H9 (cell line): ENCODE measurements around the gene KLHDC2. TPM values are rescaled to one million over a fixed set of nuclear protein-coding genes. Genes with fewer than 3 reads are reported as not detected.
"Not testable (repeated sequence)": the region's sequence is repeated elsewhere in the genome, so short reads cannot be mapped to it uniquely, and the experiment has no call there.

Experiments used
- DNase-seq: peaks from one replicate; pipeline ENCODE4 v3.0.0-alpha.2; 2017
- H2AFZ ChIP-seq: one replicate; pipeline ENCODE4 v1.6.1; 2013; ENCODE audit warnings: mild to moderate bottlenecking, low read length, control low read depth, moderate library complexity
- H2AK5ac ChIP-seq: 2 replicates; pipeline ENCODE4 v1.6.1; 2013; ENCODE audit warnings: low read length, control low read depth, mixed read lengths; ENCODE audit not compliant: insufficient read length
- H2BK120ac ChIP-seq: one replicate; pipeline ENCODE4 v1.6.1; 2013; ENCODE audit warnings: low read depth, mild to moderate bottlenecking, low read length, control low read depth, inconsistent platforms; ENCODE audit not compliant: poor library complexity, severe bottlenecking
- H2BK12ac ChIP-seq: 2 replicates; pipeline ENCODE4 v1.6.1; 2013; ENCODE audit warnings: low read length, control low read depth, mixed read lengths, low read depth; ENCODE audit not compliant: insufficient read length
- H2BK15ac ChIP-seq: 2 replicates; pipeline ENCODE4 v1.6.1; 2013; ENCODE audit warnings: low read depth, low read length, control low read depth
- H2BK20ac ChIP-seq: one replicate; pipeline ENCODE4 v1.6.1; 2013; ENCODE audit warnings: low read depth, mild to moderate bottlenecking, low read length, control low read depth, inconsistent platforms; ENCODE audit not compliant: poor library complexity, severe bottlenecking
- H2BK5ac ChIP-seq: 2 replicates; pipeline ENCODE4 v1.6.1; 2013; ENCODE audit warnings: low read length, control low read depth, mixed read lengths; ENCODE audit not compliant: insufficient read length
- H3K14ac ChIP-seq: 2 replicates; pipeline ENCODE4 v1.6.1; 2013; ENCODE audit warnings: low read length, control low read depth; ENCODE audit not compliant: insufficient read depth
- H3K18ac ChIP-seq: 2 replicates; pipeline ENCODE4 v1.6.1; 2013; ENCODE audit warnings: low read depth, mild to moderate bottlenecking, mixed read lengths, low read length, control low read depth; ENCODE audit not compliant: insufficient read length
- H3K23ac ChIP-seq: 2 replicates; pipeline ENCODE4 v1.6.1; 2013; ENCODE audit warnings: low read length, control low read depth, mixed read lengths, low read depth; ENCODE audit not compliant: insufficient read length
- H3K23me2 ChIP-seq: 2 replicates; pipeline ENCODE4 v1.6.1; 2013; ENCODE audit warnings: low read depth, mild to moderate bottlenecking, mixed read lengths, low read length, control low read depth; ENCODE audit not compliant: insufficient read length, poor library complexity, severe bottlenecking
- H3K27ac ChIP-seq: 2 replicates; pipeline ENCODE4 v1.5.1; 2013; ENCODE audit warnings: low read length, control low read depth, mixed read lengths, low read depth; ENCODE audit not compliant: insufficient read length
- H3K27me3 ChIP-seq: 2 replicates; pipeline ENCODE4 v1.6.1; 2013; ENCODE audit warnings: low read length, control low read depth, inconsistent platforms; ENCODE audit not compliant: insufficient read depth
- H3K4ac ChIP-seq: 2 replicates; pipeline ENCODE4 v1.6.1; 2013; ENCODE audit warnings: low read depth, mild to moderate bottlenecking, control low read depth, inconsistent platforms, low read length, moderate library complexity
- H3K4me1 ChIP-seq: 2 replicates; pipeline ENCODE4 v1.6.1; 2013; ENCODE audit warnings: low read length, control low read depth, inconsistent platforms; ENCODE audit not compliant: insufficient read depth
- H3K4me2 ChIP-seq: 2 replicates; pipeline ENCODE4 v1.6.1; 2013; ENCODE audit warnings: low read length, control low read depth, mixed read lengths; ENCODE audit not compliant: insufficient read length, insufficient read depth
- H3K56ac ChIP-seq: 2 replicates; pipeline ENCODE4 v1.6.1; 2013; ENCODE audit warnings: low read depth, mild to moderate bottlenecking, mixed read lengths, low read length, control low read depth; ENCODE audit not compliant: insufficient read length
- H3K79me1 ChIP-seq: 2 replicates; pipeline ENCODE4 v1.6.1; 2013; ENCODE audit warnings: low read depth, mild to moderate bottlenecking, moderate library complexity, low read length, control low read depth, inconsistent platforms; ENCODE audit not compliant: insufficient read depth, poor library complexity, severe bottlenecking
- H3K79me2 ChIP-seq: 2 replicates; pipeline ENCODE4 v1.6.1; 2013; ENCODE audit warnings: low read length, control low read depth, inconsistent platforms; ENCODE audit not compliant: insufficient read depth
- H3K9ac ChIP-seq: 2 replicates; pipeline ENCODE4 v1.6.1; 2013; ENCODE audit warnings: low read length, control low read depth, mixed read lengths; ENCODE audit not compliant: insufficient read length; ENCODE audit errors: extremely low read depth
- H3K9me3 ChIP-seq: one replicate; pipeline ENCODE4 v1.6.1; 2013; ENCODE audit warnings: low read depth, low read length, inconsistent platforms; ENCODE audit not compliant: control insufficient read depth
- H3T11ph ChIP-seq: one replicate; pipeline ENCODE4 v1.6.1; 2013; ENCODE audit warnings: mild to moderate bottlenecking, low read length, control low read depth, inconsistent platforms
- H4K20me1 ChIP-seq: one replicate; pipeline ENCODE4 v1.6.1; 2013; ENCODE audit not compliant: control insufficient read depth, insufficient read length, insufficient read depth
- H4K5ac ChIP-seq: 2 replicates; pipeline ENCODE4 v1.6.1; 2013; ENCODE audit warnings: low read depth, mild to moderate bottlenecking, mixed read lengths, low read length, control low read depth; ENCODE audit not compliant: insufficient read length
- H4K8ac ChIP-seq: replicated peaks from 2 replicates; pipeline ENCODE4 v1.6.1; 2013; ENCODE audit warnings: low read length, control low read depth, mixed read lengths, low read depth; ENCODE audit not compliant: insufficient read length
- H4K91ac ChIP-seq: 2 replicates; pipeline ENCODE4 v1.6.1; 2013; ENCODE audit warnings: low read depth, mild to moderate bottlenecking, moderate library complexity, mixed read lengths, low read length, control low read depth; ENCODE audit not compliant: insufficient read length
- H3K27ac Mint-ChIP-seq, 3 experiments: 2 replicates in 2 of 3; 3 replicates in 1 of 3; pipeline ENCODE4 v1.8.0; 2020 to 2021; ENCODE audit warnings: mixed read lengths in 3 of 3, mild to moderate bottlenecking in 1 of 3, moderate library complexity in 1 of 3
- H3K27me3 Mint-ChIP-seq: 2 replicates; pipeline ENCODE4 v1.8.0; 2021; ENCODE audit warnings: low read depth, mild to moderate bottlenecking, moderate library complexity, mixed read lengths
- H3K36me3 Mint-ChIP-seq, 3 experiments: 2 replicates in 2 of 3; 3 replicates in 1 of 3; pipeline ENCODE4 v1.8.0; 2020 to 2021; ENCODE audit warnings: low read depth in 3 of 3, mixed read lengths in 3 of 3; ENCODE audit not compliant: insufficient read depth in 1 of 3
- H3K4me1 Mint-ChIP-seq, 2 experiments: 2 replicates each; pipeline ENCODE4 v1.8.0; 2020; ENCODE audit warnings: mixed read lengths in 2 of 2
- H3K4me3 Mint-ChIP-seq, 2 experiments: 2 replicates in 1 of 2; 3 replicates in 1 of 2; pipeline ENCODE4 v1.8.0; 2020 to 2021; ENCODE audit warnings: mild to moderate bottlenecking in 2 of 2, mixed read lengths in 2 of 2, moderate library complexity in 1 of 2
- H3K9me3 Mint-ChIP-seq, 2 experiments: 2 replicates in 1 of 2; 3 replicates in 1 of 2; pipeline ENCODE4 v1.8.0; 2020; ENCODE audit warnings: mild to moderate bottlenecking in 2 of 2, mixed read lengths in 2 of 2, moderate library complexity in 1 of 2
- CTCF ChIP-seq: fragments of 200-600 bp; sonication (generic); conservative IDR thresholded peaks from 3 replicates; pipeline ENCODE4 v1.8.0; 2021; ENCODE audit warnings: antibody characterized with exemption, mild to moderate bottlenecking
- WGBS: extraction: QIAGEN DNeasy Blood & Tissue Kit; methylation state at CpG from one replicate; pipeline ENCODE4 v1.1.7; 2013; ENCODE audit warnings: missing lambda C conversion rate, low lambda C conversion rate, mixed read lengths; ENCODE audit not compliant: insufficient read length; ENCODE audit errors: extremely low coverage; 5-methylcytosine and 5-hydroxymethylcytosine counted together
- total RNA-seq: library from RNA; stranded (reverse); gene quantifications from 2 replicates; pipeline ENCODE4 v1.2.1, GENCODE V29; 2021

Gene KLHDC2
- total RNA-seq, 1 experiment from 2014 or later, result 41.6 TPM

GRCh38 chr14:49808780-49809179, 40.8 kb downstream of the KLHDC2 start:
- Histone ChIP-seq H3K9ac (no peak overlapping the region), H3K23ac (no peak overlapping the region), H3K27me3 (no peaks in the 10 kb centered on the region), H2BK5ac (no peak overlapping the region), H2AK5ac (no peak overlapping the region), H3K14ac (no peak overlapping the region), H3K4ac (no peak overlapping the region), H4K8ac (no peak overlapping the region), H3K56ac (no peak overlapping the region), H4K5ac (no peak overlapping the region), H3T11ph (no peak overlapping the region), H4K91ac (no peak overlapping the region), H3K4me2 (no peak overlapping the region), H4K20me1 (no peaks in the 10 kb centered on the region), H3K9me3 (no peaks in the 10 kb centered on the region), H2BK12ac (no peak overlapping the region), H3K4me1 (no peaks in the 10 kb centered on the region), H3K79me1 (no peaks in the 10 kb centered on the region), H3K18ac (no peak overlapping the region), H3K79me2 (no peaks in the 10 kb centered on the region), H2BK120ac (no peak overlapping the region), H2AFZ (no peak overlapping the region), H3K23me2 (no peaks in the 10 kb centered on the region), H2BK15ac (no peak overlapping the region), H3K27ac (no peak overlapping the region), H2BK20ac (no peak overlapping the region)
- H3K27me3 Mint-ChIP-seq, result no peaks in the 10 kb centered on the region
- DNase-seq, result no peak
- H3K36me3 Mint-ChIP-seq, result peaks cover 31 to 77% (median 67%) of the 10 kb centered on the region in 3 experiments; a peak in 6 of 7 replicates
- TF ChIP-seq CTCF, result no peak
- H3K9me3 Mint-ChIP-seq, result no peaks in the 10 kb centered on the region
- peak overlapping the region in 2 of 3 experiments; percentile 65 to 92; a peak in 3 of 7 replicates for H3K27ac Mint-ChIP-seq
- no peak overlapping the region for H3K4me3 Mint-ChIP-seq
- H3K4me1 Mint-ChIP-seq, result peaks cover 12 to 15% of the 10 kb centered on the region in 2 experiments
- no CpG with 5 or more reads among the region's 1 CpG for WGBS

- H2BK20ac ChIP-seq, H3K4ac ChIP-seq, H3K23me2 ChIP-seq, H3K4me1 Mint-ChIP-seq, H4K20me1 ChIP-seq, H2AFZ ChIP-seq, H4K91ac ChIP-seq, H3K79me1 ChIP-seq, H3K27me3 ChIP-seq, H3K79me2 ChIP-seq, H2BK15ac ChIP-seq, H2BK120ac ChIP-seq, H4K8ac ChIP-seq, H3K4me1 ChIP-seq, H2BK12ac ChIP-seq, H2BK5ac ChIP-seq, H3K18ac ChIP-seq, H3T11ph ChIP-seq, H3K56ac ChIP-seq, H3K9ac ChIP-seq, H3K9me3 Mint-ChIP-seq, H3K14ac ChIP-seq, DNase-seq, H4K5ac ChIP-seq, H3K27me3 Mint-ChIP-seq, H3K9me3 ChIP-seq, H2AK5ac ChIP-seq, H3K27ac ChIP-seq, H3K23ac ChIP-seq, H3K4me2 ChIP-seq, H3K4me3 Mint-ChIP-seq: not testable (repeated sequence)
- peaks cover 59 to 89% (median 86%) of the 10 kb centered on the region in 3 experiments for H3K36me3 Mint-ChIP-seq
- WGBS, result no CpG with 5 or more reads among the region's 2 CpGs
- peak overlapping the region in 1 of 3 experiments; percentile 53; a peak in 3 of 7 replicates for H3K27ac Mint-ChIP-seq
Observed at GRCh38 chr14:49816118-49816517, 48.2 kb downstream of the KLHDC2 start.
